Fibroblast of lung (primary cell): ENCODE measurements around the gene CDC42EP1. TPM values are rescaled to one million over a fixed set of nuclear protein-coding genes. Genes with fewer than 3 reads are reported as not detected.

Experiments used
- DNase-seq, 2 donors: peaks; one replicate each; pipeline versions ENCODE4 v3.0.0 to v3.0.0-alpha.2; 2010; ENCODE audit warnings: low read depth in 2 of 2
- H2AFZ ChIP-seq: 2 replicates; pipeline ENCODE4 v1.5.1; 2012; ENCODE audit warnings: low read length, control low read depth, inconsistent platforms
- H3K27ac ChIP-seq: 2 replicates; pipeline ENCODE4 v1.5.1; 2011; ENCODE audit warnings: low read length, control low read depth; ENCODE audit not compliant: insufficient read depth
- H3K27me3 ChIP-seq: 2 replicates; pipeline ENCODE4 v1.5.1; 2011; ENCODE audit warnings: mild to moderate bottlenecking, low read length; ENCODE audit not compliant: control insufficient read depth, insufficient read depth
- H3K36me3 ChIP-seq: 2 replicates; pipeline ENCODE4 v1.5.1; 2011; ENCODE audit warnings: low read length; ENCODE audit not compliant: control insufficient read depth, insufficient read depth
- H3K4me1 ChIP-seq: 2 replicates; pipeline ENCODE4 v1.5.1; 2011; ENCODE audit warnings: low read length; ENCODE audit not compliant: control insufficient read depth, insufficient read depth; ENCODE audit errors: extremely low read depth
- H3K4me2 ChIP-seq: 2 replicates; pipeline ENCODE4 v1.5.1; 2011; ENCODE audit warnings: low read length, control low read depth; ENCODE audit not compliant: insufficient read depth; ENCODE audit errors: extremely low read depth
- H3K4me3 ChIP-seq, 4 experiments: fragments of 200-600 bp in 1 of 4; sonication (generic) in 1 of 4; replicated peaks in 1 of 4; 2 replicates each; pipeline ENCODE4 v1.5.1; 2011 to 2016; ENCODE audit warnings: low read length in 4 of 4, low read depth in 3 of 4, mild to moderate bottlenecking in 3 of 4, control low read depth in 2 of 4, inconsistent platforms in 1 of 4, mixed read lengths in 1 of 4; ENCODE audit not compliant: insufficient read depth in 1 of 4; ENCODE audit errors: control extremely low read depth in 1 of 4
- H3K79me2 ChIP-seq: 2 replicates; pipeline ENCODE4 v1.5.1; 2012; ENCODE audit warnings: mild to moderate bottlenecking, low read length, inconsistent platforms; ENCODE audit not compliant: control insufficient read depth, insufficient read depth
- H3K9ac ChIP-seq: 2 replicates; pipeline ENCODE4 v1.5.1; 2011; ENCODE audit warnings: mild to moderate bottlenecking, low read length, control low read depth; ENCODE audit not compliant: insufficient read depth
- H3K9me3 ChIP-seq: 2 replicates; pipeline ENCODE4 v1.5.1; 2012; ENCODE audit warnings: low read depth, low read length; ENCODE audit not compliant: control insufficient read depth, insufficient read depth
- H4K20me1 ChIP-seq: 2 replicates; pipeline ENCODE4 v1.5.1; 2011; ENCODE audit warnings: low read length; ENCODE audit not compliant: control insufficient read depth, insufficient read depth; ENCODE audit errors: extremely low read depth
- CTCF ChIP-seq, 2 donors: IDR thresholded peaks in 1 of 2; conservative IDR thresholded peaks in 1 of 2; 1 replicate in 1 of 2; 2 replicates in 1 of 2; pipeline ENCODE4 v1.5.1; 2011 to 2012; ENCODE audit warnings: low read length in 2 of 2, control low read depth in 1 of 2, inconsistent platforms in 1 of 2, low read depth in 1 of 2, mild to moderate bottlenecking in 1 of 2
- EZH2 ChIP-seq: IDR thresholded peaks from 2 replicates; pipeline ENCODE4 v1.5.1; 2012; ENCODE audit warnings: low read length, control low read depth, mild to moderate bottlenecking; ENCODE audit errors: missing control alignments
- polyA plus RNA-seq, 2 donors: library from polyadenylated mRNA; depleted of rRNA in 1 of 2; stranded (reverse) in 1 of 2; unstranded in 1 of 2; fragments of >200 nt; gene quantifications; 2 replicates each; pipeline ENCODE4 v1.2.1, GENCODE V29; 2011 to 2012; ENCODE audit warnings: missing spikeins in 1 of 2
- total RNA-seq: library from RNA; depleted of rRNA; stranded (reverse); fragments of >200 nt; gene quantifications from 2 replicates; pipeline ENCODE4 v1.2.1, GENCODE V29; 2014

CDC42EP1 gene
- total and polyA plus RNA-seq, 2 donors (not counting 1 experiment from before 2014, with no cell fraction given) = 10.4 to 17.2 TPM

GRCh38 chr22:37571258-37571991, 11.1 kb downstream of the CDC42EP1 start:
- Histone ChIP-seq H3K36me3 (peaks cover 19% of the 10 kb centered on the region), H3K4me3 (no peak overlapping the region), H4K20me1 (no peaks in the 10 kb centered on the region), H3K27ac (no peak overlapping the region), H3K27me3 (no peaks in the 10 kb centered on the region), H3K9me3 (no peaks in the 10 kb centered on the region), H3K4me2 (no peak overlapping the region), H3K79me2 (peaks cover 12% of the 10 kb centered on the region), H3K9ac (no peak overlapping the region), H2AFZ (no peak overlapping the region), H3K4me1 (peaks cover 5% of the 10 kb centered on the region)
- TF ChIP-seq CTCF (conservative IDR thresholded peaks at IDR 0.05 in 1 of 2, IDR thresholded peaks at IDR 0.05 in 1 of 2; ENCODE audit: low read depth in 1 of 2, low read length in 2 of 2) (no peak), EZH2 (no peak)
- DNase-seq = peak in 1 of 2 donors; percentile 65

DNA sequence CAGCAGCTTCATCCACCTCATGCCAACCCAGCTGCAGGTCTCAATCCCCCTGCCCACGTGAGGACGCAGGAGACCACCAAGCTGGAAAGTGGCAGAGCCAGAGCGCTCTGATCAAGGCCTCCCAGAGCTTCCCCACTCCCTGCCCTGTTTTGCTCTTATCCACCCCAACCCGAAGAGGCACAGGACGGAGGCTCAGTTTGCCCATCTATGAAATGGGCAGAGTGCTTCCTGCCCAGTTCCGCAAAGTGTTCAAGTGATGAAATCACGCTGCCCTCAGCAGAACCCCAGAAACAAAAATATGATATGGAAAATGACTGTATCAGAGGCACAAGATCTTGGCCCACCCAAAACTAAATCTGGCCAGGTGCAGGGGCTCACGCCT, 11.7 kb downstream of the CDC42EP1 start:
- Histone ChIP-seq H3K27me3 (no peaks in the 10 kb centered on the region), H4K20me1 (no peaks in the 10 kb centered on the region), H2AFZ (no peak overlapping the region), H3K9ac (no peak overlapping the region), H3K4me3 (no peak overlapping the region), H3K4me1 (peaks cover 2% of the 10 kb centered on the region), H3K79me2 (peaks cover 8% of the 10 kb centered on the region), H3K4me2 (no peak overlapping the region), H3K36me3 (peaks cover 15% of the 10 kb centered on the region), H3K27ac (no peak overlapping the region), H3K9me3 (no peaks in the 10 kb centered on the region)
- no peak for DNase-seq
- TF ChIP-seq CTCF (conservative IDR thresholded peaks at IDR 0.05 in 1 of 2, IDR thresholded peaks at IDR 0.05 in 1 of 2; ENCODE audit: low read depth in 1 of 2, low read length in 2 of 2) = no peak
- TF ChIP-seq EZH2 = no peak

DNA sequence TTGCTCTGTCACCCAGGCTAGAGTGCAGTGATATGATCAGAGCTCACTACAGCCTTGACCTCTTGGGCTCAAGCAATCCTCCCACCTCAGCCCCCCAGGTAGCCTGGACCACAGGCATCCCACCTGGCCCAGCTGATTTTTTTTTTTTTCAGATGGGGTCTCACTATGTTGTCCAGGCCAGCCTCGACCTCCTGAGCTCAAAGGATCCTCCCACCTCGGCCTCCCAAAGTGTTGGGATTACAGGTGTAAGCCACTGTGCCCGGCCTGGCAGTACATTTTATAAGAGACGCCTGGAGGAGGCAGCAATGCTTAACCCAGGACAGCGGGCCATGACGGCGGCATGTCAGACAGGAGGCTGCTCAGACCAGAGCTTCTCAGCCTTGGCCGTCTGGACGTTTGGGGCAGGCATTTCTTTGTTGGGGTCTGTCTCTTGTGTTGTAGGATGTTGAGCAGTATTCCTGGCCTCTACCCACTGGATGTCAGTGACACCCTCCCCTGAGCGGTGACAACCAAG, 15.3 kb downstream of the CDC42EP1 start:
- Histone ChIP-seq H3K9ac (no peak overlapping the region), H3K27me3 (no peaks in the 10 kb centered on the region), H2AFZ (no peak overlapping the region), H3K4me1 (peaks cover 2% of the 10 kb centered on the region), H4K20me1 (no peaks in the 10 kb centered on the region), H3K9me3 (no peaks in the 10 kb centered on the region), H3K79me2 (no peaks in the 10 kb centered on the region), H3K27ac (no peak overlapping the region), H3K4me2 (no peak overlapping the region), H3K4me3 (no peak overlapping the region), H3K36me3 (peaks cover 1% of the 10 kb centered on the region)
- DNase-seq = no peak
- TF ChIP-seq CTCF (conservative IDR thresholded peaks at IDR 0.05 in 1 of 2, IDR thresholded peaks at IDR 0.05 in 1 of 2; ENCODE audit: low read depth in 1 of 2, low read length in 2 of 2) (no peak), EZH2 (no peak)
